GM04504 (cell line): ENCODE results near the gene COQ10A.
A peak's percentile ranks its signal among the peaks of the same experiment; 100 is the strongest.

ENCODE experiments used
- DNase-seq: peaks from one replicate; pipeline ENCODE4 v3.0.0-alpha.2; 2012; ENCODE audit warnings: low read depth

COQ10A gene

DNA sequence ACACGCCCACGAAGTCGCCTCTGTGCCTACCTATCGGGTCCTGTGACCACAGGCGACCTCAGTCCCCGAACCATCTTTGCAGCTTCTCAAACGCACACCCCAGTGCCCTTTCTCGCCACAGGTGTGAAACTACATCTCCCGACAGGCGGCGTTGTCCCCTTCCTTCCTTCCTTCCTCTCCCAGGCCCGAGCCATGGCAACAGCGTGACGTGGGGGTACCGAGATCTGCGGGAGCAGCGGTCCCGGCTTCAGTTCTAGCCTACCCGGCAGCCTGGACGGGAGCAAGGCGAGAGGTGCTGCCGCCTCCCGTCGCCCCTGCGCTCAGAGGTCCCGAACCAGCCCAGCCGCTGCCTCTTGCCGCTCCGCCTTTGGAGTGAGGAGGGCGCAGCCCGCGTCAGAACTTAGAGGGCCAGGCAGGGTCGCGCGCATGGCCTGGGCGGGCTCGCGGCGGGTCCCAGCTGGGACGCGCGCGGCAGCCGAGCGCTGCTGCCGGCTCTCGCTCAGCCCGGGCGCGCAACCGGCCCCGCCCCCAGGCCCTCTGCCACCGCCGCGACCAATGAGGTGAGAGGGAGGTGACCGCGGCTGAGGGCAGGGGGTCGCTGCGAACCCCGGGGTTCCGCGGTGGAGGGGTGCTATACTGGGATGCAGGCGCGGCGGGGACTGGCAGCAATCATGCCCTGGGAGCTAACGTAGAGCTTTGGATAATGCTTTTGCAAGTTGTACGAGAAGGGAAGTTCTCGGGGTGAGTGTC is at the start of gene COQ10A:
COQ10A (plus strand) TSS at position 250 of the 750 bp plus-strand sequence; CDS start at position 427, 177 bp downstream.
- DNase-seq = peak; percentile 72

DNA sequence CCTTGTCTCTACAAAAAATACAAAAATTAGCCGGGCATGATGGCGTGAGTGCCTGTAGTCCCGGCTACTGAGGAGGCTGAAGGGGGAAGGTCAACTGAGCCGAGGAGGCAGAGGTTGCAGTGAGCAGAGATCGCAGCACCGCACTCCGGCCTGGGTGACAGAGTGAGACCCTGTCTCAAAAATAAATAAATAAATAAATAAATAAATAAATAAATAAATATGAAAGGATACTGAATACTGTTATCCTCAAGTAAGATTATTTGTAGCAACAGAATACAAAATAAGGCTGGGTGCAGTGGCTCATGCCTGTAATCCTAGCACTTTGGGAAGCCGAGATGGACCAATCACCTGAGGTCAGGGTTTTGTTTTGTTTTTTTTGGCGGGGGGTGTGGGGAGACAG is 46.9 kb upstream of the COQ10A start:
- no peak for DNase-seq

DNA sequence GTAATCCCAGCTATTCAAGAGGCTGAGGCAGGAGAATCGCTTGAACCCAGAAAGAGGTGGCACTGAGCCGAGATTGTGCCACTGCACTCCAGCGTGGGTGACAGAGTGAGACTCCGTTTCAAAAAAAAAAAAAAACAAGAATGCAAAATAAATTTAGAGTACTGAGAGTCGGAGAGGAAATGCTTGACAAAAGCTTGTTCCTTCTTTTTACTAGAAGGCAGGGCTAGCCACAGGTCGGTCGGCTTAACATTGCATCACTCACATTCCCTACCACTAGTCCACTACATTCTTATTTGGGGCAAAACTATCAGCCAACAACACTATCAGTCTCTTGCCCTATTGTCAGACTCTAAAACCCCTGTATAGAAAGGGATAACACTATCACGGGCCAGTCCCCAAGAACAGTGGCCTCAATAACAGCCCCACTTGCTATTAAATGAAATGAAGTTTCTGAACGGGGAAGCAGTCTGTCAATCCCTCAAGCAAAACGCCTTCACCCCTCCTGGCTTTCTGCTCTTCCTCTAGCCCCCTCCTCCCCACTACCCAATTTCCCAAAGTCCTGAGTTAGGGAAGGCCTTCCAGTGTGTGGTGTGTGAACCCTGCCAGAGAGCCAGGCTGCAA is 46.0 kb upstream of the COQ10A start:
- DNase-seq = no peak

- peak; percentile 57 for DNase-seq
These were observed 45.4 kb upstream of the COQ10A start for GRCh38 chr12:56221232-56221756.

DNA sequence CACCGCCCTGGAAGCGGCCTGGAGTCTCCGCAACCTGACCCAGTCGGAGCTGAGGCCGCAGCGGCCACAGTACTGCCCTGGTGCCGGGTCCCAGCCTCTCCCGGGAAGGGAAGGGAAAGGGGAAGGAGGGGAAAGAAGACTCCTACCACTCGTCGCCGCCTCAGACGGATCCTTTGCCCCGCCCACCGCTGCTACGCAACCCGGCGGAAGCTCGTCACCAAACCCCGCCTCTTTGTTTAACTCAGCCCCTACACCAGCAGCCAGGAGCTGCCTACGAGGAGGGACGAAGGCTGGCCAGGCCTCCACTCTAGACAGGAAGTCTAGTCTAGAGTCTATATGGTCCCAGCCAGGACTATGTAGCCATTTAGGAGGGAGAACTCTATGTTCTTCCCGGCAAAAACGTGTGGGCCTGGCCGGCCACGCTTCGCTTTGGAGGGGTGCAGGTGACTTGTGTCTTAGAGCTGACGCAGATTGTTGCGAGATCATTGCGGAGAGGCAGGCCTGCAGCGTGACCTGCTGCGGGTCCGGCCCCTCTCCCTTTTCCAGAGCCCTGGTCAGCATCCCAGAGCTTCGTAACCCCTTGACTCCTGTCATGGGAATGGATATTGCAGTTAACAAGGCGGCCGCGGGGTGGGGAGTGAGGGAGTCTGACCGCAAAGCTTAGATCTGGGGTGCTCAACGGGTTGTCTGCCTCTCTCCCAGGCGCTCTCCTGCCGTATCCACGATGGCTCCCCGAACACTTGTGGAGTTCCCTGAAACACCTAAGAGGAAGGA is 44.8 kb upstream of the COQ10A start, which contains the start of gene RNF41:
RNF41 (minus strand) TSS at position 166 of the 774 bp plus-strand sequence. CDS start 7,875 bp downstream, outside the sequence.
- peak; percentile 93 for DNase-seq

DNA sequence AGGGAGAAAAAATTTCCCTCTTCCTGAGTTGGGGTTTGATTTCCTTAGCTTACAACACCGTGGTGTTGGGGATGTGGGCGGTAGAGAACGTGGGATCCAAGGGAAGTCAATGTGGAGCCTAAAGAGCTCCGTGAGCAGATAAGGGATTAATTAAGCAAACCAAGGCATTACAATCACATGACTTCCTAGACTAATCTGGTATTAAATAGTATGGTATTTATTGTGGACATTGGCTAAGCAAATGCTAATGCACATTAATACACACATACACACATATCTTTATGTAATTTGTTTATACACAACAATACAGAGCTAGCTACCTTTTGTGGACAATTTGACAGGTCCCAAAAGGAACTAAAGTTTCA is 44.2 kb upstream of the COQ10A start:
- DNase-seq = no peak

DNA sequence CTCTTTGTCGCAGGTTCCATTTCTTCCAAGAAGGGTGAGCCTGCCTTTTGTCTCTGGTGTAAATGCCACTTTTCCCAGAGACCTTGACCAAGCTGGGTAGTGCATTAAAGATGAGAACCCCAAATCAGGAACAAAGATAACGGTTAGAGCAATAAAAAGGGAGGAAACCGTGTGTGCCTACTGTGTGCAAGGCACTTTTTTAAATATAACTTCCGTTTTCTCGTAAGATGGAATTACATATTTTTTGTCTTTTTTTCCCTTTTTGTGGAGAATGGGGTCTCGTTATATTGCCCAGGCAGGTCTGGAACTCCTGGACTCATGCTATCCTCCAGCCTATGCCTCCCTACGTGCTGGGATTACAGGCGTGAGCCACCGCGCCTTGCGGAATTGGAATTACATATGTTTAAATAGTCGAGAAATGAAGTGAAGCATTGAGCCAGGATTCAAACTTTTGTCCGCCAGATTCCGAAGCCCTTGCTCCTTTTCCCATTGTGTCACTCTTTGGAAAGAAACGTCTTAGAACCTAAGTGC is 43.1 kb upstream of the COQ10A start:
- no peak for DNase-seq

- peak; percentile 97 for DNase-seq
These were observed 42.5 kb upstream of the COQ10A start, which contains the start of gene NABP2 for GRCh38 chr12:56224102-56224701. NABP2 (plus strand) TSS chr12:56224342; CDS start chr12:56224857, 515 bp downstream.

GRCh38 chr12:56224954-56225353 is 41.8 kb upstream of the COQ10A start:
- no peak for DNase-seq

- no peak for DNase-seq
These were observed 37.7 kb upstream of the COQ10A start for GRCh38 chr12:56229082-56229481.

GRCh38 chr12:56229916-56230431 is 36.8 kb upstream of the COQ10A start, which contains the start of gene SLC39A5:
SLC39A5 (plus strand) TSS chr12:56230051; CDS start chr12:56231275, 1,224 bp downstream.
- no peak for DNase-seq

DNA sequence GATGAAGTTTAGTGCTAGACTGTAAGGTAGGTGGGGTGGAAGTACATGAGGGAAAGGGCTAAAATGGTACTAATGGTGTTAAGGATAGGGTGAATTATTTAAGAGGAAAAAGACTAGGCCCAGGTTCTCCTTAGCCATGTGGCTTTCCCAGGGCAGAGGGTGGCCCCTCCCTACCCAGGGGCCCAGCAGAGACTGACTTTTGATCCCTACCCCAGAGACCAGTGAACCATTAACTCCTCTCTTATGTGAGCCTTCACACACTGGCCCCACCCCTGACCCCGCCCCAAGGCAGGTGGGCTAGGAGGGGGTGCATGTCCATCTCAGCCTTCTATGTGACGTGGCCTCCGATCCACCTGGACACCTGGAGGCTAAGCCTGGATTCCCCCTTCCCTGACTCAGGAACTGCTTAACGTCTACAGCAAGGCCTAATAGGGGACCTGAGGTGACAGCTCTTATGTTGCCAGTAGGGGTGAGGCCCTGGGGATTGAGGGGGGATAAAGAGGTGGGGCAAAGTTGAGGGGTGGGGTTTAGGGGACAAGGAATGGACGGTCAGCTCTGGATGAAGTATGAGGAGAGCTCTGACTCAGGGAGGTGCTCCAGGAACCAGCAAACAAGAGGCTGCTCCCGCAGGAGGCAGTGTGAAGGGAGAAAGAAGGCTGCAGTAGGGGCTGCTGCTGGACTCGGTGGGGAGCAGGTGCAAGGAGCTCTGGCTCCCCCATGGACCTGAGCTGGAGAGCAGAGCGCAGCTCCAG is 36.1 kb upstream of the COQ10A start:
- no peak for DNase-seq

DNA sequence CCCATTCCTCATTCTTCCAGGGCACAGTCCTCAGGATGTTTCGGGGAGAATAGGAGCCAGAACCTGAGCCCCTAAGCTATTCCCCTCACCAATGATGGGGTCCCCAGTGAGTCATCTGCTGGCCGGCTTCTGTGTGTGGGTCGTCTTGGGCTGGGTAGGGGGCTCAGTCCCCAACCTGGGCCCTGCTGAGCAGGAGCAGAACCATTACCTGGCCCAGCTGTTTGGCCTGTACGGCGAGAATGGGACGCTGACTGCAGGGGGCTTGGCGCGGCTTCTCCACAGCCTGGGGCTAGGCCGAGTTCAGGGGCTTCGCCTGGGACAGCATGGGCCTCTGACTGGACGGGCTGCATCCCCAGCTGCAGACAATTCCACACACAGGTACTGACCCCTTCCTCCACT is 35.6 kb upstream of the COQ10A start:
- no peak for DNase-seq

DNA sequence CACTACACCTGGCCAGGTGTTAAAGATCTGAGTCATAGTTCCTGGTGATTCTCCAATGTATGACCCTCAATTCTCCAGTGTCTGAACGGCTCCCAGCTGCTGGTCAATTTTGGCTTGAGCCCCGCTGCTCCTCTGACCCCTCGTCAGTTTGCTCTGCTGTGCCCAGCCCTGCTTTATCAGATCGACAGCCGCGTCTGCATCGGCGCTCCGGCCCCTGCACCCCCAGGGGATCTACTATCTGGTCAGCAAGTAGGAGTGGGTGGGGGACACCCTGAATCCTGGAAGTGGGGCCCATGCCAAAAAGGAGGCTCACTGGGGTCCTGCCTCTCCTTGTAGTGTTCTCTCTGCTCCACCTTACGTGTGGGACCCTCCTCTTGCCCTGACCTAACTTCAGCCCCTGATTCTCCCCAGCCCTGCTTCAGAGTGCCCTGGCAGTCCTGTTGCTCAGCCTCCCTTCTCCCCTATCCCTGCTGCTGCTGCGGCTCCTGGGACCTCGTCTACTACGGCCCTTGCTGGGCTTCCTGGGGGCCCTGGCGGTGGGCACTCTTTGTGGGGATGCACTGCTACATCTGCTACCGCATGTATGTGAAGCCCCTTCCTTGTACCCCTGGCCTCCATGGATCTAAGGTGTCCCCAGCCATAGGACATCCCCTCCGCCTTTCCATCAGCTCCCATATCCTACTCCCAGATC is 31.9 kb upstream of the COQ10A start:
- DNase-seq = no peak

DNA sequence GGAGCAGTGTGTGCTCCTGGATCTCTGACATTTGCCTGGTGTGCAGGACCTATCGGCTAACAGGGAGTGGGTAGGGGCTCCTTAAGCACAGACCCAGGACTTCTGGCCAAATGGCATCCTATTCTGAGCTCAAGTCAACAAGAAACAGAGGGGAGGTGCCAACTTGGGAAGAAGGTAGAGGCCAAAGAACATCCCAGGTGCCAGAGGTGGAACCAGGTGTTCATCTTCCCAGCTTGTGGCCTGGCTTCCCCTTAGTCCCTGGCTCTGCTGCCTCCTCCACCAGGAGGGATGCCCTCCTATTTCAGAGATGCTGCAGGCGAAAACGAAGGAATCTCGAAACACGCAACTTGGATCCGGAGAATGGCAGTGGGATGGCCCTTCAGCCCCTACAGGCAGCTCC is 30.7 kb upstream of the COQ10A start:
- DNase-seq = no peak

DNA sequence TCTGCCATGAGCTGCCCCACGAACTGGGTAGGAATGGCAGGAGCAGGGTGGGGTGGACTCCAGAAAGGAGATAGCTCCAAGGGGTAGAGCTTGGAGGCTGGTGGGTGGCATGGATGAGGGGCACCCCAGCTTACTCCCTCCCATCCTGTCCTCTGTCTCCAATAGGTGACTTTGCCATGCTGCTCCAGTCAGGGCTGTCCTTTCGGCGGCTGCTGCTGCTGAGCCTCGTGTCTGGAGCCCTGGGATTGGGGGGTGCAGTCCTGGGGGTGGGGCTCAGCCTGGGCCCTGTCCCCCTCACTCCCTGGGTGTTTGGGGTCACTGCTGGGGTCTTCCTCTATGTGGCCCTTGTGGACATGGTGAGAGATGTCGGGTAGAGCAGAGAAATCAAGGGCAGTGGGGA is 29.8 kb upstream of the COQ10A start:
- DNase-seq = no peak

GRCh38 chr12:56237552-56237951 is 29.2 kb upstream of the COQ10A start:
- DNase-seq = no peak

DNA sequence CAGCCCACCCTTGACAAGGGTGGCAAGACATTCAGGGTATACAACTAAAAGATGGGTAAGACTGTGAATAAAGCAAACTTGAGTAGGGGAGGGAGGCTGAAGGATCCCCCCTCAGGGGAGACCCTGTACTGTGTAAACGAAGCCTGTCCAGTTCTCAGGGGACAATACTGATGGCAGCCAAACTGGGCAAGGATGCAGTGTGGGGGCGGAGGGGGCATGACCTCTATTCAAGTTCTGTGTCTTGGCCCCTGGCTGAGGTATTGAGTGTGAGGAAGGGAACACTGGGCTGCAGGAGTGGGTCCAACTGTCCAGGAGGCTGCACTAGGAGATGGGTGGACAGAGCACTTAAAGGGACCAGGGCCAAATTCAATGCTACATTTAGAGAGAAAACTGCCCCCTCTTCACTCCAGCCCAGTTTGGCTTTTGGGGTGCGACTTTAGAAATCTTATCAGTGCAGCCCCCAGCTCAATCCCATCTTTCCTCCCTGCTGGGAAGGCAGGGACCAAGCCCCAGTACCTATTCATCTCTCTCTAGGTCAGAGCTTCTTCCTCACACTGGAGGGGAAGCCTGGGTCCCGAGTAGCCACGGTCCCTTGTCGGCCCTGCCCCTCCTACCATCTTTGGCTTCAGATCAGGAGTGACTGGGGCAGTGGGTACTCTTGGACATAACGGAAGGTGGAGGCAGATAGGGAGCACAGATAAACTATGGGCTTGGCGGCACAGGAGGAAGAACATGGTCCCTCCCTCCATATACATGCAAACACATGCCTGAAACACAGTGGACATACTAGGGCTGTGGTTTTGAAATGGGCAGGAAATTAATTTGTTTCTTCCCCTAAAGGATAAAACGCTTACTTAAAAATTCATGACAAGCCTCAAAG is 25.1 kb upstream of the COQ10A start:
- no peak for DNase-seq

DNA sequence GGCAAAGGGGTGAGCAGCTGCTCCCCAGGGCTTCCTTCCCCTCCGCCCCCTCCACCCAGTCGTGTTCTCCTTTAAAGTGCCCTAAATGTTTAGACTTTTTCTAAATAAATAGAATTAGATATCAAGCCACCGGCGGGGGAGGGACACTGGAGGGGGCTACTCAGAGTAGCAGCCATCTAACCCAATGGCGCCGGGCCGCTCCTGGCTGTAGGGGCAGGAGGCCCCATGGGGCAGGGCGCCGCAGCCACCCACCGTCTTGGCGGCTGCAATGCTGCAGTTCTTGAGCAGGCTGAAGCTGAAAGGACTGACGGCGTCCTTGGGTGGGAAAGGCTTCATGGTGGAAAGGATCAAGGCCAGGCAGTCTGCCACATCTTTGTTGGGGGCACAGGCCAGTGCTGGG is 23.8 kb upstream of the COQ10A start:
- no peak for DNase-seq
